IPS-NIHi11 (cell line): ENCODE data around the gene SMPD4.
"Not testable (repeated sequence)": the region's sequence is repeated elsewhere in the genome, so short reads cannot be mapped to it uniquely, and the experiment has no call there.

ENCODE experiments used
- DNase-seq: peaks from one replicate; pipeline ENCODE4 v3.0.0; 2012; ENCODE audit warnings: mixed read lengths, low spot score

SMPD4 gene

GRCh38 chr2:130186391-130186790 lies 5.0 kb upstream of the SMPD4 start:
- no peak for DNase-seq

GRCh38 chr2:130185896-130186295 lies 4.5 kb upstream of the SMPD4 start:
- no peak for DNase-seq

- no peak for DNase-seq
Observed at GRCh38 chr2:130185436-130185835, 4.0 kb upstream of the SMPD4 start.

GRCh38 chr2:130183512-130184373 lies 2.3 kb upstream of the SMPD4 start:
- no peak for DNase-seq

- not testable (repeated sequence) for DNase-seq
Observed at GRCh38 chr2:130182826-130183511, 1.6 kb upstream of the SMPD4 start.

GRCh38 chr2:130181880-130182682 lies 679 bp upstream of the SMPD4 start, which contains the start of gene MZT2B:
Gene MZT2B, plus strand, starts transcription at chr2:130182262. Its CDS starts 21 bp downstream, at chr2:130182283.
- DNase-seq, result peak; percentile 93

GRCh38 chr2:130180404-130181324 lies 738 bp downstream of the SMPD4 start:
- not testable (repeated sequence) for DNase-seq

GRCh38 chr2:130174866-130175265 lies 6.5 kb downstream of the SMPD4 start:
- DNase-seq, result not testable (repeated sequence)

GRCh38 chr2:130169896-130170295 lies 11.5 kb downstream of the SMPD4 start:
- DNase-seq, result no peak

- DNase-seq, result not testable (repeated sequence)
Observed at GRCh38 chr2:130169163-130169562, 12.2 kb downstream of the SMPD4 start.

GRCh38 chr2:130166611-130167010 lies 14.8 kb downstream of the SMPD4 start:
- DNase-seq, result not testable (repeated sequence)

GRCh38 chr2:130165293-130166016 lies 15.9 kb downstream of the SMPD4 start:
- no peak for DNase-seq

GRCh38 chr2:130162968-130163367 lies 18.4 kb downstream of the SMPD4 start:
- DNase-seq, result no peak

- DNase-seq, result not testable (repeated sequence)
Observed at GRCh38 chr2:130162486-130162885, 18.9 kb downstream of the SMPD4 start.

GRCh38 chr2:130160838-130161705 lies 20.3 kb downstream of the SMPD4 start:
- not testable (repeated sequence) for DNase-seq

GRCh38 chr2:130160131-130160530 lies 21.3 kb downstream of the SMPD4 start:
- DNase-seq, result no peak

GRCh38 chr2:130159376-130159775 lies 22.0 kb downstream of the SMPD4 start:
- not testable (repeated sequence) for DNase-seq

- no peak for DNase-seq
Observed at GRCh38 chr2:130158631-130159030, 22.8 kb downstream of the SMPD4 start.

GRCh38 chr2:130157825-130158514 lies 23.4 kb downstream of the SMPD4 start:
- DNase-seq, result not testable (repeated sequence)
